PC-9 (cell line): ENCODE measurements around the gene ALG6.

Source experiments
- EZH2 ChIP-seq: fragments of 200-600 bp; sonication (generic); IDR thresholded peaks from 2 replicates; pipeline ENCODE4 v1.8.0; 2017; ENCODE audit warnings: antibody characterized with exemption, low read depth
- TF ChIP-seq, protein P1 (sequence below): fragments of 200-600 bp; sonication (generic); conservative IDR thresholded peaks from 2 replicates; pipeline ENCODE4 v1.6.1; 2017; ENCODE audit warnings: mixed run types, antibody characterized with exemption, mild to moderate bottlenecking, moderate library complexity

- TF ChIP-seq, protein P1, sequence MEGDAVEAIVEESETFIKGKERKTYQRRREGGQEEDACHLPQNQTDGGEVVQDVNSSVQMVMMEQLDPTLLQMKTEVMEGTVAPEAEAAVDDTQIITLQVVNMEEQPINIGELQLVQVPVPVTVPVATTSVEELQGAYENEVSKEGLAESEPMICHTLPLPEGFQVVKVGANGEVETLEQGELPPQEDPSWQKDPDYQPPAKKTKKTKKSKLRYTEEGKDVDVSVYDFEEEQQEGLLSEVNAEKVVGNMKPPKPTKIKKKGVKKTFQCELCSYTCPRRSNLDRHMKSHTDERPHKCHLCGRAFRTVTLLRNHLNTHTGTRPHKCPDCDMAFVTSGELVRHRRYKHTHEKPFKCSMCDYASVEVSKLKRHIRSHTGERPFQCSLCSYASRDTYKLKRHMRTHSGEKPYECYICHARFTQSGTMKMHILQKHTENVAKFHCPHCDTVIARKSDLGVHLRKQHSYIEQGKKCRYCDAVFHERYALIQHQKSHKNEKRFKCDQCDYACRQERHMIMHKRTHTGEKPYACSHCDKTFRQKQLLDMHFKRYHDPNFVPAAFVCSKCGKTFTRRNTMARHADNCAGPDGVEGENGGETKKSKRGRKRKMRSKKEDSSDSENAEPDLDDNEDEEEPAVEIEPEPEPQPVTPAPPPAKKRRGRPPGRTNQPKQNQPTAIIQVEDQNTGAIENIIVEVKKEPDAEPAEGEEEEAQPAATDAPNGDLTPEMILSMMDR = no peak
- no peak for TF ChIP-seq EZH2
Observed at GRCh38 chr1:63328781-63329180, 38.6 kb upstream of the ALG6 start.
